ENCODE measurements around the gene TUBB4B. TPM values are rescaled to one million over a fixed set of nuclear protein-coding genes. Genes with fewer than 3 reads are reported as not detected.
"Not testable (repeated sequence)": the region's sequence is repeated elsewhere in the genome, so short reads cannot be mapped to it uniquely, and the experiment has no call there.

TUBB4B gene
- total RNA-seq, 1 donor from 2014 or later = 357 TPM

DNA sequence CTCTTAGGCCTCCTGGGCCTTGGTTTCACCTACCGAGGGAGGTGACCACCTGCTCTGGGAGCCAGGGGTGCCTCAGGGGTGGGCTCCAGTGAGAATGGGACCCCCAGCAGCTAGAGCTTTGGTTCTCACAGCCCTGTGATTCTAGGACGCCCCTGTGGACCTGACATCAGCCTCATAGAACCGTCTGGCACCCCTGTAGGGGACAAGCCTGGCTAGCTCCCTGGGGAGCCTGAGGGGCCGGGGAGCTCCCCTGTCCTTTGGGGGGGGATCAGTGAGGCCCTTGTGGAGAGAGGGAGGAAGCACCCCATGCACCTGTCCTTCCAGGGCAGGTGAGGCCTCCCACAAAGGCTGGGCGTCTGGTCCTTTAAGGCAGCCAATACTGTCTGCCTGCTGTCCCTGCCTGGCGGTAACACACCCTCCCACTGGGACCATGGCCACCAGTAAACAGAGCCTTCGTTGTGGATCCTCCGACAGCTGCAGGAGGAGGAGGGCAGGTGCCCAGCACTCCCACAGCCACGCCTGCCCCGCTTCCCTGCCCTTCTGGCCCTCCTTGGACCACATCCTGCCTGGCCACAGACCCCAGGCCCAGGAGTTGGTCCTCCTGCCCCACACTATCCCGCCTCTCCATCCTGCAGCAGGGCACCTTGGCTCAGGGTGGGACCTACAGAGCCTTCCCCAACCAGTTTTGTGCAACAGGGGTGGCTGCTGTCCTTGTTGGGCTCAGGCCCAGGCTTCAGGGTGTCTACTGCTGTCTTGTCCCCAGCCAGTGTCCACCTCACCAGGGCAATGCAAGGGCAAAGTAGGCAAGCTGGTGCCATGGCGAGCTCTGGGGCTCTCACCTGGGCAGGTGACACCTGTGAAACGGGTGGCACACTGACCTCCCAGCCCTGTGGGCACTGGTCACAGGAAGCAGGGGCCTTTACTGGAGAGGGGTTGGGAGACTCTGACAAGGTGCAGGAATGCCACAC lies 3.0 kb upstream of the TUBB4B start:
- intact Hi-C loops (cut with micrococcal nuclease) = loop anchor here (5.0 kb wide), 3 partner anchors 51 to 191 kb away; partner anchors contain the start of genes ANAPC2, MAN1B1, NPDC1 and SSNA1
- Mint-ChIP-seq H3K4me3 (ENCODE audit: low read depth) (no peak overlapping the region), H3K4me1 (ENCODE audit: low read depth) (peaks cover 12% of the 10 kb centered on the region), H3K27ac (no peak overlapping the region), H3K36me3 (ENCODE audit: low read depth) (peaks cover 17% of the 10 kb centered on the region), H3K9me3 (no peaks in the 10 kb centered on the region), H3K27me3 (ENCODE audit: low read depth) (peaks cover 3% of the 10 kb centered on the region)
- DNase-seq (ENCODE audit: low spot score) = no peak

DNA sequence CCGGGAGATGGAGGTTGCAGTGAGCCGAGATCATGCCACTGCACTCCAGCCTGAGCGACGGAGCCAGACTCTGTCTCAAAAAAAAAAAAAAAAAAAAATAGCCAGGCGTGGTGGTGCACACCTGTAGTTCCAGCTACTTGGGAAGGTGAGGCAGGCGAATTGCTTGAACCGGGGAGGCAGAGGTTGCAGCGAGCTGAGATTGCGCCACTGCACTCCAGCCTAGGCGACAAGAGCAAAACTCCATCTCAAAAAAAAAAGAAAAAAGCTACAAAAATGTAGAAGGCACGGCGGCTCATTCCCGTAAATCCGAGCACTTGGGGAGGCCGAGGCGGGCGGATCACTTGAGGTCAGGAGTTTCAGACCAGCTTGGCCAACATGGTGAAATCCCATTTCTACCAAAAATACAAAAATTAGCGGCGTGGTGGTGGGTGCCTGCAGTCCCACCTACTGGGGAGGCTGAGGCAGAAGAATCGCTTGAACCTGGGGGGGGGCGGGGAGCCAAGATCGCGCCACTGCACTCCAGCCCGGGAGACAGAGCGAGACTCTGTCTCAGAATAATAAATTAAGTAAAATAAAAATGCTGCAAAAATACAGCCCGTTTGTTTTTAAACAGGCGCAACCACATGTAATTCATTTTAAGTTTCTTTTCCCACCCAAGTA lies 1.4 kb upstream of the TUBB4B start:
- H3K27me3 Mint-ChIP-seq (ENCODE audit: low read depth); H3K9me3 Mint-ChIP-seq; DNase-seq (ENCODE audit: low spot score): not testable (repeated sequence)
- peaks cover 27% of the 10 kb centered on the region for H3K36me3 Mint-ChIP-seq (ENCODE audit: low read depth)
- intact Hi-C loops (cut with micrococcal nuclease) = loop anchor here (5.0 kb wide), 4 partner anchors 52 to 192 kb away; partner anchors contain the start of genes ANAPC2, MAN1B1, NPDC1 and SSNA1
- H3K4me3 Mint-ChIP-seq (ENCODE audit: low read depth) = peak overlapping the region; percentile 79
- peak overlapping the region; percentile 46 for H3K27ac Mint-ChIP-seq
- H3K4me1 Mint-ChIP-seq (ENCODE audit: low read depth) = peaks cover 14% of the 10 kb centered on the region

DNA sequence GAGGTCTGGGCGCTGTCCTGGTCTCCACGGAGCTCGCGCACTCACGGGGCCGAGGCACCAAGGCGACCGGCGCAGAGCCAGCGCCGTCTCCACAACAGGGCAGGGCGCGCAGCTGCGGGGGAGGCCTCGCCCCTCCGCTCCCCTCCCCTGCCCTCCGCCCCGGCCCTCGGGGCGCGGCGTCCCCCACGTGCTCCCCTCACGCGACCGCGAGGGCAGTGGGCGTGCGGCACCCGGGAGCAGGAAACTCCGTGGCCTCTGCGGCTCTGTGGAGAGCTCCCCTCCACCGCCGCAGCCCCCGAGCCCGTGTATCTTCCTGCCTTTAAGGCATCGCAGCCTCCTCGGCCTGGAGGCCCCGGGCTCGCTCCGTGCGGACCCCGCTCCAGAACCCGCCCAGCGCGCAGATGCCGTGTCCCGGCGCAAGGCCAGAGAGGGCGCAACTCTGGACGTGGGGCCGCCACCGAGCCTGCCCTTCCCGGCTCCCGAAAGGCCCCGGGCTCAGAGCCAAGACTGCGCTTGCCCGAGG lies 708 bp upstream of the TUBB4B start:
- Mint-ChIP-seq H3K36me3 (ENCODE audit: low read depth) (peaks cover 27% of the 10 kb centered on the region), H3K4me1 (ENCODE audit: low read depth) (peaks cover 14% of the 10 kb centered on the region), H3K9me3 (no peaks in the 10 kb centered on the region), H3K4me3 (ENCODE audit: low read depth) (peak overlapping the region; percentile 79), H3K27ac (peak overlapping the region; percentile 46), H3K27me3 (ENCODE audit: low read depth) (no peaks in the 10 kb centered on the region)
- intact Hi-C loops (cut with micrococcal nuclease) = loop anchor here (5.0 kb wide), 1 partner anchor 113 kb away; no protein-coding TSS in a partner anchor
- no peak for DNase-seq (ENCODE audit: low spot score)

DNA sequence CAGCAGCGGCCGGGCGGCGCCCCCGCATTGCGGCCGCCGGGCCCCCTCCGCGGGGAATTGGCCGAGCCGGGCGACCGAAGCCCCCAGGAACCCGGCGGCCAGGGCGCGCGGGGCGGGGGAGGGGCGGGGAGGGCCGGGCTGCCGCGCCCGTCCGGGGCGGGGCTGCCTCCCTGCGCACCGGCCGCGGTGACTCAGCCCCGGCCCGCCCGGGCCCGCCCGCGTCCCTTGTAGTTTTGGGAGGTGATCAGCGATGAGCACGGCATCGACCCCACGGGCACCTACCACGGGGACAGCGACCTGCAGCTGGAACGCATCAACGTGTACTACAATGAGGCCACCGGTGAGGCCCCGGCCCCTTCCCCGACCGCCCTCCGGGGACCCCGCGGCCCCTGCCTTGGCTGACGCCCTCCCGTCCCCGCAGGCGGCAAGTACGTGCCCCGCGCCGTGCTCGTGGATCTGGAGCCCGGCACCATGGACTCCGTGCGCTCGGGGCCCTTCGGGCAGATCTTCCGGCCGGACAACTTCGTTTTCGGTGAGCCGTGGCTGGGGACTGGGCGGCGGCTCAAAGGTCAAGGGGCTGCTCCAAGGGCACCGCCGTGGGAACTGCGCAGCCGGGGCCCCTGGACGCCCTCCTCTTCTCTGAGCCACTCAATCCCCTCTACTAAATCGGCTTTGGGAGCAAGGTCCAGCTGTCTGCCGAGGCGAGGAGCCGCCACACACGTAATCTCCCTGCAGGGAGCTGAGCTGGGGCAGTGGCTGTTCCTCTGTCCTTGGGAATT lies 592 bp downstream of the TUBB4B start:
- intact Hi-C loops (cut with micrococcal nuclease) = loop anchor here (1.0 to 5.0 kb wide), 3 partner anchors 14 to 114 kb away; partner anchors contain the start of gene NELFB
- H3K27ac Mint-ChIP-seq = no peak overlapping the region
- H3K27me3 Mint-ChIP-seq (ENCODE audit: low read depth) = no peaks in the 10 kb centered on the region
- peak overlapping the region; percentile 85 for H3K4me3 Mint-ChIP-seq (ENCODE audit: low read depth)
- H3K36me3 Mint-ChIP-seq (ENCODE audit: low read depth) = peaks cover 27% of the 10 kb centered on the region
- no peaks in the 10 kb centered on the region for H3K9me3 Mint-ChIP-seq
- peaks cover 14% of the 10 kb centered on the region for H3K4me1 Mint-ChIP-seq (ENCODE audit: low read depth)
- DNase-seq (ENCODE audit: low spot score) = peak; percentile 63

DNA sequence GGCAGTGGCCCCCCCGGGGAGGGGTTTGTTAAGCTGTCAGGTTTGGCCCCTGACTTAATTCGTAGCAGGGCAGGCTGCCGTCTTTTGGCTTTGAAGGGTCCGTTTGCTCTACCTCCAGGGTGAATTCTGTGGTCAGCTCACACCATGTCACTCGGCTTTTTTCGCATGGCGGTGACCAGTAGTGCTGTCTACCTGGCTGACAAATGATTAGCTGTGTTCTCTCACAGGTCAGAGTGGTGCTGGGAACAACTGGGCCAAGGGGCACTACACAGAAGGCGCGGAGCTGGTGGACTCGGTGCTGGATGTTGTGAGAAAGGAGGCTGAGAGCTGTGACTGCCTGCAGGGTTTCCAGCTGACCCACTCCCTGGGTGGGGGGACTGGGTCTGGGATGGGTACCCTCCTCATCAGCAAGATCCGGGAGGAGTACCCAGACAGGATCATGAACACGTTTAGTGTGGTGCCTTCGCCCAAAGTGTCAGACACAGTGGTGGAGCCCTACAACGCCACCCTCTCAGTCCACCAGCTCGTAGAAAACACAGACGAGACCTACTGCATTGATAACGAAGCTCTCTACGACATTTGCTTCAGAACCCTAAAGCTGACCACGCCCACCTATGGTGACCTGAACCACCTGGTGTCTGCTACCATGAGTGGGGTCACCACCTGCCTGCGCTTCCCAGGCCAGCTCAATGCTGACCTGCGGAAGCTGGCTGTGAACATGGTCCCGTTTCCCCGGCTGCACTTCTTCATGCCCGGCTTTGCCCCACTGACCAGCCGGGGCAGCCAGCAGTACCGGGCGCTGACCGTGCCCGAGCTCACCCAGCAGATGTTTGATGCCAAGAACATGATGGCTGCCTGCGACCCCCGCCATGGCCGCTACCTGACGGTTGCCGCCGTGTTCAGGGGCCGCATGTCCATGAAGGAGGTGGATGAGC lies 1.4 kb downstream of the TUBB4B start:
- H3K27me3 Mint-ChIP-seq (ENCODE audit: low read depth) = no peaks in the 10 kb centered on the region
- intact Hi-C loops (cut with micrococcal nuclease) = loop anchor here (5.0 kb wide), 1 partner anchor 115 kb away; no protein-coding TSS in a partner anchor

DNA sequence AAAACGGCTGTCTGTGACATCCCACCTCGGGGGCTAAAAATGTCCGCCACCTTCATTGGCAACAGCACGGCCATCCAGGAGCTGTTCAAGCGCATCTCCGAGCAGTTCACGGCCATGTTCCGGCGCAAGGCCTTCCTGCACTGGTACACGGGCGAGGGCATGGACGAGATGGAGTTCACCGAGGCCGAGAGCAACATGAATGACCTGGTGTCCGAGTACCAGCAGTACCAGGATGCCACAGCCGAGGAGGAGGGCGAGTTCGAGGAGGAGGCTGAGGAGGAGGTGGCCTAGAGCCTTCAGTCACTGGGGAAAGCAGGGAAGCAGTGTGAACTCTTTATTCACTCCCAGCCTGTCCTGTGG lies 2.2 kb downstream of the TUBB4B start:
- not testable (repeated sequence) for H3K27ac Mint-ChIP-seq; H3K9me3 Mint-ChIP-seq; H3K27me3 Mint-ChIP-seq (ENCODE audit: low read depth); DNase-seq (ENCODE audit: low spot score)
- Mint-ChIP-seq H3K4me3 (ENCODE audit: low read depth) (peak overlapping the region; percentile 85), H3K36me3 (ENCODE audit: low read depth) (peaks cover 27% of the 10 kb centered on the region), H3K4me1 (ENCODE audit: low read depth) (peaks cover 14% of the 10 kb centered on the region)
- intact Hi-C loops (cut with micrococcal nuclease) = loop anchor here (5.0 kb wide), 1 partner anchor 116 kb away; no protein-coding TSS in a partner anchor

More for the DNA sequence above, 1.4 kb downstream of the TUBB4B start:
- Mint-ChIP-seq H3K4me3 (ENCODE audit: low read depth) (peak overlapping the region; percentile 85), H3K36me3 (ENCODE audit: low read depth) (peaks cover 27% of the 10 kb centered on the region), H3K9me3 (no peaks in the 10 kb centered on the region), H3K27ac (peak overlapping the region; percentile 55), H3K4me1 (ENCODE audit: low read depth) (peaks cover 14% of the 10 kb centered on the region)
- no peak for DNase-seq (ENCODE audit: low spot score)

DNA sequence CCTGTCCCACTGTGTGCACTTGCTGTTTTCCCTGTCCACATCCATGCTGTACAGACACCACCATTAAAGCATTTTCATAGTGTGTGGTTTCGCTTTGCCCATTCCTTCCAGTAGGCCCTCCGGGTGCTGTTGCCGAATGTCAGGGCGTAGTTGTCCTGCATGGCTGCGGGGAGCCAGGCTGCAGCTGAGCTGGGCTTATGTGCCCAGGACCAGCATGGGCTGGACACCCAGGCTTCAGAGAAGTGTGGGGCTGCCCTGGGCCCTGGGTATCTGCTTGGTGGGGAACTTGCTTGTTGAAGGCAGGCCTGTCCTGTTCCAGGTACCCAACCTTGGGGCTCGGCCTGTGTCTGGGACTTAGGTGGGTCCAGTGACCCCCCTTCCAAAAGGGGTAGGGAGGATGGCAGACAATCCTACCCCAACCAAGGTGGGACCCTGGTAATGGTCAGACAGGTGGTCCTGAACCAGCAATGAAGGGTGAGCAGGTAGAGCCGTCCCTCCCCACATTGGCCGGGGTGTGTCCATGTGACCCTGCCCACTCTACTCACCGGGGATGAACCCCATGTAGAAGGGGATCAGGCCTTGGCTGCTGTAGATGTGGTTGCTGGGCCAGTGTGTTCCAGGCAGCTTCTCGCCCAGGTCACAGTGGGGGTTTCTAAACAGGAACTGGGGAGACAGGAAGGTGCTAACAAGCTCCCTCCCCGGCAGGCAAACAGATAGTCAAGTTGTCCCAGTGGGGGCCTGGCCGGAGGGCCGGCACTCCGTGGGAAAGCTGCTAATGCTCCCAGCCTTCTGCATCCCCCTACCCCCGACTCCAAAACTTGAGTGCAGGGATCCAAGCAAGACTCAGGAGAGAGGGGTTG lies 2.8 kb downstream of the TUBB4B start:
- Mint-ChIP-seq H3K36me3 (ENCODE audit: low read depth) (peaks cover 27% of the 10 kb centered on the region), H3K27me3 (ENCODE audit: low read depth) (no peaks in the 10 kb centered on the region), H3K27ac (peak overlapping the region; percentile 33), H3K4me1 (ENCODE audit: low read depth) (peaks cover 13% of the 10 kb centered on the region), H3K4me3 (ENCODE audit: low read depth) (peak overlapping the region; percentile 85), H3K9me3 (no peaks in the 10 kb centered on the region)
- intact Hi-C loops (cut with micrococcal nuclease) = loop anchor here (5.0 kb wide), 1 partner anchor 117 kb away; no protein-coding TSS in a partner anchor
- DNase-seq (ENCODE audit: low spot score) = no peak

DNA sequence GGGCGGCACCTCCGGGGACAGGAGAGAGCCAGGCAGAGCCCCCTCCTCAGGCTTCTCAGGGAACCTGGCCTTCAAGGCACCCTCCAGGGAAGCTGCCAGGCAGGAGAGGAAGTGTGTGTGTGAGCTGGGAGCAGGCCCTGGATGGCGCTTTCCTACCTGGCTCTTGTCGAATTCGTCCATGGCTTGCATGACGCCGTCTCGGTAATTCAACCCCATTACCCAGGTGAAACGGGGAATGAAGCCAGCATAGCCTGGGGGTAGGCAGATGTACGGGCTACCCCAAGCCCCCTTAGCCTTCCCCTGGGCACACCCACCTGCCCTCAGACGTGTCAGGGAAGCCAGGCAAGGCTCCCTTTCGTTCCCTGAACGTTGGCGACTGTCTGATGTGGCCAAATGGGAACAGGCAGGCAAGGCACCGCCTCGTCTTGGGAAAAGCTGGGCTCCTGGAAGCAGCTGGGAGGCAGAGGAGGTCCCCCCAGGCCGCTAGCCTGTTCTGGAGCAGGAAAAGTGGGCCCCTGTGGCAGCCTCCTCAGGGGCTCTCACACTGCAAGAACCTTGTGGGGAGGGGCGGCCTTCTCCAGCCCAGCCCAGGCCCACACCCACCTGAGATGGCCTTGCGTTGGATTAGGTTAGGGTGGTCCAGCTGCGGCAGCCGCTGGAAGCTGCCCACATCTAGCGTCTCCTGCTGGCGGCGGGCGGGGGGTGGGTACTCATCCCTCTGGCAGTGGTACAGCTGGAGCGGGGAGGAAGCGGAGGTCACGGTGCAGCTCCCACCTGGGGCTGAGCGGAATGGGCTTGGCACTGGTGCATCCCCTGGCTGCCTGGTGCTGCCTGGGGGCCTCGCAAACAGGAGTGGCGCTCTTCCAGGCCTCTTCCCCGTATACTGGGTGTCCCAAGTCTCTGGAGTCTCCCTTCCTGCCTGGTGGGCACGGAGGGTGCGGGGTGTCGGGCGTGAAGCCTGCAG lies 3.7 kb downstream of the TUBB4B start:
- no peak for DNase-seq (ENCODE audit: low spot score)
- peaks cover 27% of the 10 kb centered on the region for H3K36me3 Mint-ChIP-seq (ENCODE audit: low read depth)
- no peak overlapping the region for H3K4me3 Mint-ChIP-seq (ENCODE audit: low read depth)
- H3K9me3 Mint-ChIP-seq = no peaks in the 10 kb centered on the region
- H3K27me3 Mint-ChIP-seq (ENCODE audit: low read depth) = no peaks in the 10 kb centered on the region
- intact Hi-C loops (cut with micrococcal nuclease) = loop anchor here (5.0 kb wide), 1 partner anchor 117 kb away; no protein-coding TSS in a partner anchor
- no peak overlapping the region for H3K27ac Mint-ChIP-seq
- H3K4me1 Mint-ChIP-seq (ENCODE audit: low read depth) = peaks cover 10% of the 10 kb centered on the region

DNA sequence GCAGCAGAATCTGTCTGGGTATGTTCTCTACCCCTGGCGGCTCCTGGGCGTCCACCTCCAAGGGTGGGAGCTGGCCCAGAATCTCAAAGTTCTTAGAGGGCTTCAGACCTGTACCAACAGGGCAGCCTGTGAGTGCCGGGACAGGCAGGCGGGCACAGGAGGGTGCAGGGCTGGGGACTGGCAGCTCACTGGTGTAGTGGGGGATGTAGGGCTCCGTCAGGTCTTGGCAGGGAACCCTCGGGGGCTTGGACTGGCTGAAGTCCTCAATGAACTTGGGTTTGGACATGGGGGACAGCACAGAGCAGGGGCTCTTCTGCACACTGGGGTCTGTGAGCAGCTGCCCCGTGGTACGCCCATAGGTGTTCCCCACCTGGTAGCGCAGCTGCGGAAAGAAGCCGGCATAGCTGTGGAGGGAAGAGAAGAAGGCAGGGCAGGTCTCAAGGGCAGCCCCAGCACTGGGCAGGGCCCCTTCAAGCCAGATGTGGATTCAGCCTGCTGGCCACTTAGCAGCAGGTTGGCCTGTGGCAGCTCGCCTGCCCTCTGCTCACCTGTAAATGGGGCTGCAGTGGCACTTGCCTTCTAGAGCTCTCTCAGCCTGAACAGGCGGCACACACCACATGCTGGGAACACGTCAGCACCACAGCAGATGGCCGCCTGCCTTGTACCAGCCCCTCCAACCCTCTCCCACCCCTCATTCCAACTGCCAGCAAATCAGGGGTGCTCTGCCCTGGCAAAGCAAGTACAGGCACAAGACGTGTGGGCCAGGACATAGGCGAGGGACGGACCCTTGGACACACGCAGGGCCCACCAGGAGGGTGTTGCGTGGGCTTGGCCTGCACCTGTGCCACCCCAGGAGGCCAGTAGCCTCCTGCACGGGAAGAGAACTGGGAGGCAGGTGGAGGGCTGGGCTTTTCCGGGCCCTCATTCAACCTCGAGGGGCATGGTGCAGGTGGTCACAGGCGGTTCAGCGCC lies 4.6 kb downstream of the TUBB4B start:
- intact Hi-C loops (cut with micrococcal nuclease) = no loop called here
- H3K27me3 Mint-ChIP-seq (ENCODE audit: low read depth) = no peaks in the 10 kb centered on the region
- no peak for DNase-seq (ENCODE audit: low spot score)
- peaks cover 27% of the 10 kb centered on the region for H3K36me3 Mint-ChIP-seq (ENCODE audit: low read depth)
- H3K4me1 Mint-ChIP-seq (ENCODE audit: low read depth) = peaks cover 10% of the 10 kb centered on the region
- H3K9me3 Mint-ChIP-seq = no peaks in the 10 kb centered on the region
- no peak overlapping the region for H3K27ac Mint-ChIP-seq
- H3K4me3 Mint-ChIP-seq (ENCODE audit: low read depth) = no peak overlapping the region

Measured in activated T-helper 2 cell treated with anti-CD3 and anti-CD28 coated beads, Interferon-gamma antibody, Interleukin-2, Interleukin-4, amounts not matched to agents 10 μg/mL and 5 μg/mL and 100 μg/mL, durations not matched to agents 14 hours and 24 hours and 36 hours (primary cell).